ENCODE data around the gene ALPI.
"Not testable (repeated sequence)": the region's sequence is repeated elsewhere in the genome, so short reads cannot be mapped to it uniquely, and the experiment has no call there.

ALPI gene

GRCh38 chr2:232421189-232421785 lies 34.7 kb upstream of the ALPI start:
- DNase-seq = no peak

DNA sequence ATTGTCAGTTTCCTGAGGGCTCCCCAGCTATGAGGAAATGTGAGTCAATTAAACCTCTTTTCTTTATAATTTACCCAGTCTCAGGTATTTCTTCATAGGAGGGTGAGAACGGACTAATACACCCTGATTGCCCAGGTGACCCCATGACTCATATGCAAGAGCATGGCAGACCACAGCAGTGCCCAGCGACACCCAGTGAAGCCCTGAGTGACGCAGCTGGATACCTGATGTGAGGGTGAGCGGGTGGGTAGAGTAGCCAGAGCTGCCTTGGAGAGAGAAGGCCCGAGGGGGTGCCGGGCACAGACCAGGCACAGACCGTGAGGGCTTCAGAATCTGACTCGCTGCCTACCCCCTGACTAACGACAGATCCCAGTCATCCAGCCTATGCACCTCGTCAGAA lies 33.9 kb upstream of the ALPI start:
- no peak for DNase-seq

DNA sequence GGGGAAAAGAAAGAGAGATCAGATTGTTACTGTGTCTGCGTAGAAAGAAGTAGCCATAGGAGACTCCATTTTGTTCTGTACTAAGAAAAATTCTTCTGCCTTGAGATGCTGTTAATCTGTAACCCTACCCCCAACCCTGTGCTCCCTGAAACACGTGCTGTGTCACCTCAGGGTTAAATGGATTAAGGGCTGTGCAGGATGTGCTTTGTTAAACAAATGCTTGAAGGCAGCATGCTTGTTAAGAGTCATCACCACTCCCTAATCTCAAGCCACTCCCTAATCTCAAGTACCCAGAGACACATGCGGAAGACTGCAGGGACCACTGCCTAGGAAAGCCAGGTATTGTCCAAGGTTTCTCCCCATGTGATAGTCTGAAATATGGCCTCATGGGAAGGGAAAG lies 33.0 kb upstream of the ALPI start:
- DNase-seq = not testable (repeated sequence)

GRCh38 chr2:232423407-232423806 lies 32.5 kb upstream of the ALPI start:
- DNase-seq = not testable (repeated sequence)

GRCh38 chr2:232431705-232432590 lies 24.0 kb upstream of the ALPI start:
- no peak for DNase-seq

DNA sequence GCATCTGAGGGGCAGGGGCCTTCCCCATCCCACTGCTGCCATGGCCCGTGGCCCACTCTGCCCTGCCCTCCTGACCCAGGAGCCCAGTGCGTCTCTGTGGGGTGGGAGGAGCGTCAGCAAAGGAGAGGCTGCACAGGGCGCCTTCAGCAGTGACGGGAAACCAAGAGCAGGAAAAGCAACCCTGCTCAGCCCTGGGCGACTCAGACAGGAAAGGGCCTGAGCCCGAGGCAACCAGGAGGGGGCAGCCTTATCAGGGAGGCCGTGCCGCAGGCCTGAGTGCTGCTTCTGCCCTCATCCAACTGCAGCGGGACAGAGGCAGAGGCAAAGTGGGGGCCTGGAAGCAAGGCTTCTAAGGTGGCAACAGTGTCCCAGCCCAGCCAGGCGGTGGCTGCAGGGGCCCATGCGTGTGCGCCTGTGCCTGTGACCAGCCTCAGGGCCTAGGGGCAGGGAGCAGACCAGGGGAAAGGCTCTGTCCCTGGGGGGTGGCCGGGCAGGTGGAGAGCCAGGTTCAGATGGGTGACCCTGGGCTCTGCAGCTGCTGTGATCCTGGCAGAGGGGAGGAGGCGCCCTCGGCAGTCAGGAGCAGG lies 23.3 kb upstream of the ALPI start:
- DNase-seq = no peak

DNA sequence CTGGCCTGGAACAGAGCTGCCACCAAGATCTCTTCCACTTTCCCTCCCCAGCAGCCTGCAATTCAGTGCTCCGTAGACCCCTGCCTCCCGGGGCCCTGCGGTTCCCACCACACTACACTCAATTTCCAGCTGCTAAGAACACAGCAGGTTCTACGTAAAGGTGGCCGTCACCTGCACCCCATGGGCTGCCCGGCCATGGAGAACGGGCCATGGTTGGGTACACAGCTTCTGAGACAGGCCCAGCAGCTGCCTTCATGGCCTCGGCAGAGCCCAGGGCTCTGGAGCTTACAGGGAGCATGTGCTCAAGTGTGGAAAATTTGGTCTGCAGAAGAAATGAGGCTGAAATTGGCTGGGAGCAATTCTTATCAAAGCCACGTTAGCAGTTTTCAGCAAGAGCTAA lies 22.3 kb upstream of the ALPI start:
- DNase-seq = not testable (repeated sequence)

GRCh38 chr2:232434091-232434490 lies 21.9 kb upstream of the ALPI start:
- DNase-seq = no peak

DNA sequence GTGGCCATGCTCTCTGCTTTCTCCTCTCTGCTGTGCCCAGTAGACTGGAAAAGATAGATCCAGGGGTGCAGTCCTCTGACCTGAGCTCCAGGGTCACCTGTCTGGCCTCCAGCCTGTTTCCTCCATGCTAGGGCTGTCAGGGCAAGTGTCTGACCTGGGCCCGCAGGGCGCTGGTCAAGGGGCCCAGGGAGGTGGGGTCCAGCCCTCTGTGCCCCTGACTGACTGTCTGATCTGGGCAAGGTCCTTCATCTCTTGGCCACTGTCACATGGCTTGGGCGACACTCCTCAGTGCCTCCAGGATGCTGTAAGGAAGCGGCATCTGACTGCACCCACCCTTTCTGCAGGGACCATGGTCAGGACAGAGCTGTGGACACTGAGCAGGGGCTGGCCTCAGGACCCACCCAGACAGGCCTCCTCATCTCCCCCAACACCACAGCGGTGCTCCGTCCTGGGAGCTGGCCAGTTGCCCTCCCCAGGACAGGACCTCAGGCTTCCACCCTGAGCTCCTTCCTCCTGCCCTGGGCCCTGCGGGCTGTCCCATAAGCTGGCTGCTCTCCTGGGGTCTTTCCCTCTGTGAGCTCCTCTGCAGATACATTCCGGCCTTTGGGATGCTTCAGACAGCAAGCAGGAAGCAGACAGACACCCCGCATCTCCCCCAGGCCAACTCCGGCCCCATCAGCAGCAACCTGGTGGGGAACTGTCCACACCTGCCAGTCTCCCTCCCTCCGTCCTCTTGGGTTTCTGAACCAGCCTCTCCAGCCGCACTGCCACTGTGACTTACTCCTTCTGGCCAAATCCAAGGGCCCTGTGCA lies 21.2 kb upstream of the ALPI start:
- DNase-seq = no peak

DNA sequence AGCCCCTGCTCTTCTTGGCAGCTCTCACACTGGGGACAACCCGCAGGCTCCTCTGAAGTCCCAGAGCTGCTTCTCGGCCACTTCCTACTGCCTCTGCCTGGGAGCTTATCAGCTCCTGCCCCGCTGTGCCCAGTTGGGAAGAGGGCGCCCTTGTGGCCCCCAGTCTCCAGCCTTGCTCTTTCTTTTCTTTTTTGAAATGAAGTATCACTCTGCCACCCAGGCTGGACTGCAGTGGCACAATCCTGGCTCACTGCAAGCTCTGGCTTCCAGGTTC lies 20.6 kb upstream of the ALPI start:
- no peak for DNase-seq

DNA sequence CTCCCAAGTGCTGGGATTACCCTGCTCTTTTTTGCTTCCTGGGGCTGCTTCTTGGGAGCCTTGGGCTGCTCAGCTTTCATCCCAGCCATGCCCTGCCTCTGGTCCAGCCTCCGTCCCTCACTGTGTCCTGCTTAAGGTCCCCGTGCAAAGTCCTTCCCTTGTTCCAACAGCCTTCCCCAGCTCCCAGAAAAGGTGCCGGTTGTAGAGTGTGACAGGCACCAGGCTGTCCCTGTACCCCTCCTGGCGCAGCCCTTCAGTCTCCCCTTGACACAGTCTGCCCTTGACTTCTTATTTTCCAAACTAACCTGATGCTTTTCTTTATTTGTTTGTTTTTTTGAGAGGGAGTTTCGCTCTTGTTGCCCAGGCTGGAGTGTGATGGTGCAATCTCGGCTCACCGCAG lies 20.1 kb upstream of the ALPI start:
- DNase-seq = no peak

- DNase-seq = no peak
These were observed 19.4 kb upstream of the ALPI start for GRCh38 chr2:232436381-232437194.

GRCh38 chr2:232437195-232437571 lies 18.8 kb upstream of the ALPI start:
- DNase-seq = no peak

DNA sequence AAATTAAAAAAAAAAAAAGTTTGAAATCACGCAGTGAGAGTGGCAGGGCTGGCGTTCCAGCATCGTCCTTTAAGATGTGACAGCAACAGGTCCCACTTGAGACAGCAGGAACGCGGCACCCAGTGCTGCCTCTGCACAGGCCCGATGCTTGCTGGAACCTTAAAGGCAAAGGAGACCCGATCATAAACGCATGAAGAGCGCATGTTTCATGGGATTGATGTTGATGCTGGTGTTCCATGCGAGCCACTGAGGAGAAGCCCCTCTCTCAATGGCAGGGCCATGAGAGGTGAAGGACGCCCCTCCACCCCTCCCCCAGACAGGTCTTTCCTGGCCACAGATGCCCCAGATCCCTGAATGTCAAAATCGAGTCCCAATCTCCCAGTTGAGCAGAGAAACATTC lies 17.9 kb upstream of the ALPI start:
- no peak for DNase-seq

DNA sequence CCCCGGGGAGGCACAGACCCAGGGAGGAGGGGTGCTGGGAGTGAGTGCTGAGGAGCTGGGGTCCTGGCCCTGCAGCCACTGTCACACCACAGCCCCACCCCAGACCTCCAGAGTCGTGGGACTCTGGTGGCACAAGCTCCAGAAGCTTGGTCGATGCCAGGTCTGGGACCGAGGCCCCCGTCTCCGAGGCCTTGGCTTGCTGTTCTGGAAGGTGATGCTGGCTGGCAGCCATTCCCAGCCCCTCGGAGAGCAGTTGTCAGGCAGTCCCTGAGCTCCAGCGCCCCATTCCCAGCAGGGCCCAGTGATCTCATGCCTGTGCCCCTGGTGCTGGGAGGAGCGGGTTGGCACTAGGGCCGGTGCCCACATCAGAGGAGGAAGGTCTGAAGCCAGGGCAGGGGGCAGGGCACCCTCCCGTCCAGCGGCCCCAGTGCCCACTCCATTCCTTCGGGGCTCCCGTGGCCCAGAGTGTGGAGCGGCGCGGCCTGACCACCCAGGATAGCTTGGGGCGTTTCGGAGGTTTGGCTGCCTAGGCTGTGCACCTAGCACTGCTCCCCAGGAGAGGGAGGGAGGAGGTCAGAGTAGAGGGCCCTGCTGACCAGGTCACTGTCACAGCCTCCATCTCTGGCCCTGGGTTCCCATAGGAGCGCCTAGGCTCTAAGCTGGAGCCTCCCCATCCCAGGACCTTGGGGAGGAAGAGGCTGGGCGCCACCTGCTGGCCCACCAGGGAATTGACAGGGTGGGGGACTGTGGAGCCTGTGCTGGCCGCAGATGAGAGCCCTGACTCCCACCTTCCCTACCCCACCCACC lies 16.8 kb upstream of the ALPI start:
- DNase-seq = peak; percentile 36

DNA sequence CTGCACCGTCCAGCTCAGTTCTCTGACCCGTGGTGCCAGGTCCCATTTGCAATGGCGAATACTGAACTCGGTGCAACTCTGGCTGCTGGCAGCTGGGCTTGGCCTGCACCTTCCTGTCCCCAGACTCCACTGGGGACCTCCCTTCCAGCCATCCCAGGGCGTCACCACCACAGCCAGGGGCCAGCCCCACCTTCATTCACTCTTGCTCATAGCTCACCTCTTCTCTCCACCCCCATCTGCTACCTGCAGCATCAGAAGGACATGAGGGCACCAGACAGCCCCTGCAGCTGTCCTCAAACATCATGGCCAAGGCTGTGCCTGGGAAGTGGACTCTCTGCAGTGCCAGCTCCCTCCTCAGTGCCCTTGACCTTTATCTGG lies 16.2 kb upstream of the ALPI start:
- DNase-seq = no peak

GRCh38 chr2:232440220-232441018 lies 15.5 kb upstream of the ALPI start:
- DNase-seq = peak; percentile 60

DNA sequence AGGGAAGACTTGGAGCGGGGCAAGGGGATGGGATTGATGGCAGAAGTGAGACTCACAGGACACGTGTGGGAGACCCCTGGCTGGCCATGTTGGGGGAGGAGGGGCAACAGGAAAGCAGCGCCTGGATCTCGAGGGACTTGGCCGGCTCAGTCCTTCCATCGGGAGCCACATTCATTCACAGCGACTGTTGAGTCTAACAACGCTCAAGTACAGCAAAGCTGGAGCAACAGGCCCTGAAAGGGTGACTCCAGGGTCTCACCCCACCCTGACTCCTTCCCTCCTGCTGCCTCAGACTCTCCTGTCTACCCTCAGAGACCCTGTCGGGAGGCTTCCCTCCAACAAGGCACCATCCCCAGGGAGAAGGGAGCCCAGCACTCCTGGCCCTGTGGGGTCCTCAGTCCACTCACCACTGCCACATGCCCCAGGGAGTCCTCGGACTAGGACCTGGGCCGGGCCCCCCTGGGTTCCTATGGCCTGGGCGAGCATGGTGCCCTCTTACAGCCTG lies 14.8 kb upstream of the ALPI start:
- no peak for DNase-seq

- not testable (repeated sequence) for DNase-seq
These were observed 14.0 kb upstream of the ALPI start for GRCh38 chr2:232441922-232442321.

DNA sequence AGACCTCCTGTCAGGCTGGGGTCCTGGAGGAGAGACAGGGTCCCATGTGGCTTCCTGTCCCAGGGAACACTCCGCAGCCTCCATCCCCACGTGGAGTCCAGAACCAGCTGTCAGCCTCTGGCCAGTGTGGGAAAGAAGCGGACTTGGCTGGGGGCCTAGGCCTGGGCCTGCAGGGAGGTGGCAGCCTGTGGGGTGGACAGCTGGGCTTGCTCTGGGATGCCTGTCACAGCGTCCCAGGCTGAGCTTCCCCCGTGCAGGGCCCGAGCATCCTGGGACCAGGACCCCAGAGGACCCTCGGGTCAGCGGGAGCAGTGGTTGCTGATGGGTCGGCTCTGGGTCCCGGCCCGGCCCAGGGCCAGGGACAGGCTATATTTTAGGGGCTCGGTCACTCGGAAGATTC lies 13.5 kb upstream of the ALPI start:
- DNase-seq = not testable (repeated sequence)

- DNase-seq = not testable (repeated sequence)
These were observed 12.9 kb upstream of the ALPI start for GRCh38 chr2:232443047-232443446.

Data from NCI-H69 (cell line).